NCI-H146 treated with DMSO at 0.1 percent for 48 hours (cell line): Measurements from ENCODE around the gene SULT1A3.
"Not testable (repeated sequence)": the region's sequence is repeated elsewhere in the genome, so short reads cannot be mapped to it uniquely, and the experiment has no call there.

Experiments used
- DNase-seq: peaks from one replicate; lab custom pipeline; 2025; ENCODE audit not compliant: unreplicated experiment; lab: John Stamatoyannopoulos, UW

Gene SULT1A3

GRCh38 chr16:30186782-30187555, 12.1 kb upstream of the SULT1A3 start:
- DNase-seq = no peak

GRCh38 chr16:30187556-30187865, 11.5 kb upstream of the SULT1A3 start:
- no peak for DNase-seq

GRCh38 chr16:30187971-30188561, 11.0 kb upstream of the SULT1A3 start:
- DNase-seq = no peak

- not testable (repeated sequence) for DNase-seq
These were observed 7.9 kb upstream of the SULT1A3 start for GRCh38 chr16:30191158-30191557.

- DNase-seq = not testable (repeated sequence)
These were observed 6.0 kb upstream of the SULT1A3 start for GRCh38 chr16:30193098-30193497.

GRCh38 chr16:30193615-30194014, 5.4 kb upstream of the SULT1A3 start, which contains the start of the genes BOLA2B and SLX1A:
TSS of gene BOLA2B (minus strand) at chr16:30193666. CDS start at chr16:30193595, 71 bp downstream.
TSS of gene SLX1A (plus strand) at chr16:30193875. CDS start at chr16:30194085, 210 bp downstream.
- DNase-seq = not testable (repeated sequence)

GRCh38 chr16:30194172-30194925, 4.7 kb upstream of the SULT1A3 start:
- DNase-seq = not testable (repeated sequence)

- not testable (repeated sequence) for DNase-seq
These were observed 2.1 kb upstream of the SULT1A3 start for GRCh38 chr16:30197001-30197400.

- DNase-seq = not testable (repeated sequence)
These were observed 721 bp downstream of the SULT1A3 start for GRCh38 chr16:30199608-30200343.

GRCh38 chr16:30205541-30206236, 6.6 kb downstream of the SULT1A3 start:
- not testable (repeated sequence) for DNase-seq

- not testable (repeated sequence) for DNase-seq
These were observed 7.2 kb downstream of the SULT1A3 start for GRCh38 chr16:30206252-30206651.

- DNase-seq = not testable (repeated sequence)
These were observed 8.1 kb downstream of the SULT1A3 start for GRCh38 chr16:30207063-30207704.

- not testable (repeated sequence) for DNase-seq
These were observed 10.0 kb downstream of the SULT1A3 start for GRCh38 chr16:30209032-30209431.

GRCh38 chr16:30211414-30211813, 12.4 kb downstream of the SULT1A3 start:
- not testable (repeated sequence) for DNase-seq

- DNase-seq = not testable (repeated sequence)
These were observed 18.0 kb downstream of the SULT1A3 start for GRCh38 chr16:30217082-30217481.

- DNase-seq = not testable (repeated sequence)
These were observed 49.3 kb downstream of the SULT1A3 start, which contains the start of gene NPIPB13 for GRCh38 chr16:30248379-30248778. TSS of gene NPIPB13 (minus strand) at chr16:30248479. CDS start at chr16:30245573, 2,906 bp downstream.
